ENCODE data around the gene SPATS2L. TPM values are rescaled to one million over a fixed set of nuclear protein-coding genes. Genes with fewer than 3 reads are reported as not detected.

SPATS2L gene
- total RNA-seq, 1 donor from 2014 or later: 97.8 TPM

- DNase-seq (ENCODE audit: extremely low spot score, unreplicated experiment): no peak
- Mint-ChIP-seq H3K9me3 (no peaks in the 10 kb centered on the region), H3K27me3 (no peaks in the 10 kb centered on the region), H3K4me1 (ENCODE audit: unreplicated experiment) (peaks cover 19% of the 10 kb centered on the region), H3K27ac (peak overlapping the region; percentile 15), H3K4me3 (no peak overlapping the region), H3K36me3 (peaks cover 21% of the 10 kb centered on the region)
- TF ChIP-seq, protein P1, sequence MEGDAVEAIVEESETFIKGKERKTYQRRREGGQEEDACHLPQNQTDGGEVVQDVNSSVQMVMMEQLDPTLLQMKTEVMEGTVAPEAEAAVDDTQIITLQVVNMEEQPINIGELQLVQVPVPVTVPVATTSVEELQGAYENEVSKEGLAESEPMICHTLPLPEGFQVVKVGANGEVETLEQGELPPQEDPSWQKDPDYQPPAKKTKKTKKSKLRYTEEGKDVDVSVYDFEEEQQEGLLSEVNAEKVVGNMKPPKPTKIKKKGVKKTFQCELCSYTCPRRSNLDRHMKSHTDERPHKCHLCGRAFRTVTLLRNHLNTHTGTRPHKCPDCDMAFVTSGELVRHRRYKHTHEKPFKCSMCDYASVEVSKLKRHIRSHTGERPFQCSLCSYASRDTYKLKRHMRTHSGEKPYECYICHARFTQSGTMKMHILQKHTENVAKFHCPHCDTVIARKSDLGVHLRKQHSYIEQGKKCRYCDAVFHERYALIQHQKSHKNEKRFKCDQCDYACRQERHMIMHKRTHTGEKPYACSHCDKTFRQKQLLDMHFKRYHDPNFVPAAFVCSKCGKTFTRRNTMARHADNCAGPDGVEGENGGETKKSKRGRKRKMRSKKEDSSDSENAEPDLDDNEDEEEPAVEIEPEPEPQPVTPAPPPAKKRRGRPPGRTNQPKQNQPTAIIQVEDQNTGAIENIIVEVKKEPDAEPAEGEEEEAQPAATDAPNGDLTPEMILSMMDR (conservative IDR thresholded peaks at IDR 0.05): no peak
Observed at GRCh38 chr2:200476836-200477235, 170.3 kb downstream of the SPATS2L start.

DNA sequence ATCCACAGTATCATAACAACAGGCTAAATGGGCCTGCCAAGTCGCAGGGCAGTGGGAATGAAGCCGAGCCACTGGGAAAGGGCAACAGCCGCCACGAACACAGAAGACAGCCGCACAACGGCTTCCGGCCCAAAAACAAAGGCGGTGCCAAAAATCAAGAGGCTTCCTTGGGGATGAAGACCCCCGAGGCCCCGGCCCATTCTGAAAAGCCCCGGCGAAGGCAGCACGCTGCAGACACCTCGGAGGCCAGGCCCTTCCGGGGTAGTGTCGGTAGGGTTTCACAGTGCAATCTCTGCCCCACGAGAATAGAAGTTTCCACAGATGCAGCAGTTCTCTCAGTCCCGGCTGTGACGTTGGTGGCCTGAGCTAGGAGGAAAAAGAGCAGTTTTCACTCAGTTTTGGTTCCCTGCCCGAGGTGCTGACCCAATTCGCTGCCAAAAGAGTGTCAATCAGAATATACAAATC is 171.2 kb downstream of the SPATS2L start:
- H3K4me1 Mint-ChIP-seq (ENCODE audit: unreplicated experiment): peaks cover 19% of the 10 kb centered on the region
- TF ChIP-seq, protein P1 (conservative IDR thresholded peaks at IDR 0.05): no peak

GRCh38 chr2:200479692-200480265 is 173.3 kb downstream of the SPATS2L start:
- TF ChIP-seq, protein P1 (conservative IDR thresholded peaks at IDR 0.05): no peak
- peaks cover 10% of the 10 kb centered on the region for H3K36me3 Mint-ChIP-seq
- no peak for DNase-seq (ENCODE audit: extremely low spot score, unreplicated experiment)
- H3K27ac Mint-ChIP-seq: peak overlapping the region; percentile 40
- peaks cover 27% of the 10 kb centered on the region for H3K4me1 Mint-ChIP-seq (ENCODE audit: unreplicated experiment)
- no peaks in the 10 kb centered on the region for H3K27me3 Mint-ChIP-seq
- H3K9me3 Mint-ChIP-seq: no peaks in the 10 kb centered on the region
- H3K4me3 Mint-ChIP-seq: no peak overlapping the region

More for the DNA sequence above, 171.2 kb downstream of the SPATS2L start:
- Mint-ChIP-seq H3K27me3 (no peaks in the 10 kb centered on the region), H3K9me3 (no peaks in the 10 kb centered on the region), H3K36me3 (peaks cover 16% of the 10 kb centered on the region), H3K4me3 (no peak overlapping the region), H3K27ac (no peak overlapping the region)
- no peak for DNase-seq (ENCODE audit: extremely low spot score, unreplicated experiment)

DNA sequence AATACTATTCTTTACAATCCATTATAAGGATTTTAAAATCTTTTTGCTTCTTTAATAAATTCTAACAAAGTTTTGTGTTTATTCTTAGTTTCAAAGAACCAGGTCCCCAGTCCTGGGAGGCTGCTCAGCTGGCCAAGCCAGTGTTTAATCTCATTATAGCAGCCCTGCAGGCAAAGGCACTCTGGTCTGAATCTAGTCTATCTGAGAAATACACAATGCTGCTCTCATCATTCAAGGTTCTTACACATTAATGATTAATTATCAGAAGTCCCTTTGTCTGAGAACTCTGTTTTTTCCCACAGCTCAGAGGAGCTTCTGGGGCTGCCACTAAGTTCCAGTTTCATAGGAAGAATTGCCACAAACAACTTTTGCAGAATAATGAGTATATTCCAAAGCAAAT is 175.7 kb downstream of the SPATS2L start:
- TF ChIP-seq, protein P1 (conservative IDR thresholded peaks at IDR 0.05): no peak
- no peak overlapping the region for H3K4me3 Mint-ChIP-seq
- no peaks in the 10 kb centered on the region for H3K27me3 Mint-ChIP-seq
- H3K4me1 Mint-ChIP-seq (ENCODE audit: unreplicated experiment): peaks cover 31% of the 10 kb centered on the region
- peaks cover 3% of the 10 kb centered on the region for H3K36me3 Mint-ChIP-seq
- H3K27ac Mint-ChIP-seq: peak overlapping the region; percentile 70
- no peaks in the 10 kb centered on the region for H3K9me3 Mint-ChIP-seq
- DNase-seq (ENCODE audit: extremely low spot score, unreplicated experiment): no peak

DNA sequence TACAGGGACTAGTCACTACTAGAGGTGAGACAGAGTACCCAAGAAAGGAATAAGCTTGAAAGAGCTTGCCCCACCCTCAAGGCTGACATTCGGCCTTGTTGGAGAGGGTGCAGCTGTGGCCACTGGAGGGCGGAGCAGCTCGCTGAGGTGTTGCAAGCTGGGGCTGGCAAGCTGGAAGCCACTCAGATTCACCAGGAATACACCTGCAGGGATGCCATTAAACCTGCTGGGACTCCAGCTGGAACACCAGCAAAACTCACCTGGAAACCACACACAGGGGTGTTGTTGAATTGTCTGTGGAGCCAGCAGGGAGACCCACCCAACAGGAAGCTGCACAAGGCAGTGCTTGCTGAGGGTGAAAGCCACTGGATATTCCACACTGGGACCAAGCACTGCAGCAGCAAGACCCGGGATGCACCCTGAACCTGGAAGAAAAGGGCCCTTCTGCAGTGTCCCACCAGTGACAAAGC is 177.3 kb downstream of the SPATS2L start:
- peaks cover 31% of the 10 kb centered on the region for H3K4me1 Mint-ChIP-seq (ENCODE audit: unreplicated experiment)
- H3K27ac Mint-ChIP-seq: peak overlapping the region; percentile 30
- no peaks in the 10 kb centered on the region for H3K9me3 Mint-ChIP-seq
- H3K36me3 Mint-ChIP-seq: no peaks in the 10 kb centered on the region
- no peaks in the 10 kb centered on the region for H3K27me3 Mint-ChIP-seq
- TF ChIP-seq, protein P1 (conservative IDR thresholded peaks at IDR 0.05): peak; percentile 73
- DNase-seq (ENCODE audit: extremely low spot score, unreplicated experiment): no peak
- peak overlapping the region; percentile 23 for H3K4me3 Mint-ChIP-seq
